ENCODE data around the gene CACNA2D4. TPM values are rescaled to one million over a fixed set of nuclear protein-coding genes. Genes with fewer than 3 reads are reported as not detected.

Gene CACNA2D4
- total and polyA plus RNA-seq, 2 donors (not counting 3 experiments of a cell fraction or from before 2014, with no cell fraction given): 0.58 to 0.73 TPM

- dilution Hi-C loops (cut with MboI; ENCODE audit: extremely low pct_ligation_motif_present, low sequenced_read_pairs): no loop called here
- no TSS peak for BruUV-seq (replicated peaks)
- Histone ChIP-seq H3K27me3 (ENCODE audit: control insufficient read depth in 2 of 2, insufficient read depth in 2 of 2, low read length in 2 of 2) (peaks cover 0 to 5% of the 10 kb centered on the region in 2 experiments), H3K9me3 (replicated peaks; ENCODE audit: control insufficient read depth, insufficient read depth, low read length) (no peaks in the 10 kb centered on the region), H4K20me1 (replicated peaks; ENCODE audit: control insufficient read depth, extremely low read depth, insufficient read depth, low read length) (no peaks in the 10 kb centered on the region), H2AFZ (ENCODE audit: low read depth, low read length) (no peak overlapping the region), H3K4me2 (ENCODE audit: insufficient read depth, low read length) (no peak overlapping the region), H3K79me2 (ENCODE audit: control insufficient read depth, insufficient read depth, low read length) (no peaks in the 10 kb centered on the region), H3K4me1 (ENCODE audit: control insufficient read depth, extremely low read depth, insufficient read depth, low read length) (no peaks in the 10 kb centered on the region), H3K27ac (ENCODE audit: insufficient read depth, low read depth, low read length) (no peak overlapping the region), H3K9me1 (replicated peaks; ENCODE audit: control insufficient read depth, extremely low read depth, insufficient read depth, low read length) (no peaks in the 10 kb centered on the region), H3K36me3 (ENCODE audit: control insufficient read depth in 2 of 2, extremely low read depth in 1 of 2, insufficient read depth in 2 of 2, low read length in 2 of 2) (no peaks in the 10 kb centered on the region), H3K4me3 (replicated peaks in 1 of 3; ENCODE audit: insufficient read depth in 1 of 3, low read depth in 1 of 3, low read length in 3 of 3) (no peak overlapping the region), H3K9ac (replicated peaks; ENCODE audit: extremely low read depth, insufficient read depth, low read length) (no peak overlapping the region)
- no peak for FAIRE-seq
- CTCF ChIA-PET: interaction anchor here (1.7 kb wide), 1 partner anchor 93 kb away, joined by 4 read pairs; no protein-coding TSS in a partner anchor
- POLR2A ChIA-PET: no interaction called here
- intact Hi-C loops (cut with micrococcal nuclease): no loop called here
- DNase-seq (ENCODE audit: low read depth, low spot score): no peak
- TF ChIP-seq FOS (IDR thresholded peaks at IDR 0.05; ENCODE audit: borderline replicate concordance, insufficient read depth, low read length) (no peak), JUN (IDR thresholded peaks at IDR 0.05; ENCODE audit: borderline replicate concordance, insufficient read depth, insufficient read length, low read depth) (no peak), MAX (IDR thresholded peaks at IDR 0.05; ENCODE audit: insufficient read depth, insufficient read length) (no peak), GATA2 (IDR thresholded peaks at IDR 0.05; ENCODE audit: insufficient read depth, insufficient read length, low read depth, low read length) (no peak), POLR2AphosphoS5 (IDR thresholded peaks at IDR 0.05; ENCODE audit: insufficient read depth, low read depth, low read length) (no peak)
These were observed 71.0 kb downstream of the CACNA2D4 start for GRCh38 chr12:1847411-1847810.

GRCh38 chr12:1846421-1847405 lies 71.7 kb downstream of the CACNA2D4 start:
- no peaks in the 10 kb centered on the region for H3K9me3 ChIP-seq (replicated peaks; ENCODE audit: control insufficient read depth, insufficient read depth, low read length)
- H3K9ac ChIP-seq (replicated peaks; ENCODE audit: extremely low read depth, insufficient read depth, low read length): no peak overlapping the region
- H3K36me3 ChIP-seq (ENCODE audit: control insufficient read depth in 2 of 2, extremely low read depth in 1 of 2, insufficient read depth in 2 of 2, low read length in 2 of 2): no peaks in the 10 kb centered on the region
- intact Hi-C loops (cut with micrococcal nuclease): no loop called here
- no peaks in the 10 kb centered on the region for H3K79me2 ChIP-seq (ENCODE audit: control insufficient read depth, insufficient read depth, low read length)
- CTCF ChIA-PET: interaction anchor here (1.7 kb wide), 1 partner anchor 94 kb away, joined by 4 read pairs; no protein-coding TSS in a partner anchor
- POLR2A ChIA-PET: no interaction called here
- no peaks in the 10 kb centered on the region for H3K4me1 ChIP-seq (ENCODE audit: control insufficient read depth, extremely low read depth, insufficient read depth, low read length)
- FAIRE-seq (no peak), DNase-seq (ENCODE audit: low read depth, low spot score) (no peak)
- no peak overlapping the region for H3K27ac ChIP-seq (ENCODE audit: insufficient read depth, low read depth, low read length)
- no peak overlapping the region for H3K4me3 ChIP-seq (replicated peaks in 1 of 3; ENCODE audit: insufficient read depth in 1 of 3, low read depth in 1 of 3, low read length in 3 of 3)
- H4K20me1 ChIP-seq (replicated peaks; ENCODE audit: control insufficient read depth, extremely low read depth, insufficient read depth, low read length): no peaks in the 10 kb centered on the region
- no peak overlapping the region for H2AFZ ChIP-seq (ENCODE audit: low read depth, low read length)
- dilution Hi-C loops (cut with MboI; ENCODE audit: extremely low pct_ligation_motif_present, low sequenced_read_pairs): no loop called here
- peaks cover 0 to 5% of the 10 kb centered on the region in 2 experiments for H3K27me3 ChIP-seq (ENCODE audit: control insufficient read depth in 2 of 2, insufficient read depth in 2 of 2, low read length in 2 of 2)
- BruUV-seq (replicated peaks): no TSS peak
- TF ChIP-seq FOS (IDR thresholded peaks at IDR 0.05; ENCODE audit: borderline replicate concordance, insufficient read depth, low read length): no peak
- no peak for TF ChIP-seq MYC (IDR thresholded peaks at IDR 0.05; ENCODE audit: low read depth, low read length)
- TF ChIP-seq GATA2 (IDR thresholded peaks at IDR 0.05; ENCODE audit: insufficient read depth, insufficient read length, low read depth, low read length): no peak
- TF ChIP-seq JUN (IDR thresholded peaks at IDR 0.05; ENCODE audit: borderline replicate concordance, insufficient read depth, insufficient read length, low read depth): no peak
- TF ChIP-seq POLR2AphosphoS5 (IDR thresholded peaks at IDR 0.05; ENCODE audit: insufficient read depth, low read depth, low read length): no peak
- TF ChIP-seq EZH2 (IDR thresholded peaks at IDR 0.05; ENCODE audit: borderline replicate concordance, low read depth, low read length, severe bottlenecking): no peak
- TF ChIP-seq POLR2A (IDR thresholded peaks at IDR 0.05; ENCODE audit: low read depth, low read length): no peak
- no peak for TF ChIP-seq CTCF (IDR thresholded peaks at IDR 0.05; ENCODE audit: extremely low read depth in 1 of 2, insufficient read depth in 1 of 2, low read depth in 1 of 2, low read length in 2 of 2)
- no peak for TF ChIP-seq MAX (IDR thresholded peaks at IDR 0.05; ENCODE audit: insufficient read depth, insufficient read length)
- H3K9me1 ChIP-seq (replicated peaks; ENCODE audit: control insufficient read depth, extremely low read depth, insufficient read depth, low read length): no peaks in the 10 kb centered on the region
- no peak overlapping the region for H3K4me2 ChIP-seq (ENCODE audit: insufficient read depth, low read length)

All from endothelial cell of umbilical vein (primary cell).